ENCODE data around the gene CTNNA3.

GRCh38 chr10:66760941-66761340, 935.1 kb downstream of the CTNNA3 start:
- TF ChIP-seq ZNF211 (tag by site-specific recombination; IDR thresholded peaks at IDR 0.05; ENCODE audit: low read depth) = no peak
- TF ChIP-seq CTCF (tag by site-specific recombination; IDR thresholded peaks at IDR 0.05) = no peak
- TF ChIP-seq, protein P1, sequence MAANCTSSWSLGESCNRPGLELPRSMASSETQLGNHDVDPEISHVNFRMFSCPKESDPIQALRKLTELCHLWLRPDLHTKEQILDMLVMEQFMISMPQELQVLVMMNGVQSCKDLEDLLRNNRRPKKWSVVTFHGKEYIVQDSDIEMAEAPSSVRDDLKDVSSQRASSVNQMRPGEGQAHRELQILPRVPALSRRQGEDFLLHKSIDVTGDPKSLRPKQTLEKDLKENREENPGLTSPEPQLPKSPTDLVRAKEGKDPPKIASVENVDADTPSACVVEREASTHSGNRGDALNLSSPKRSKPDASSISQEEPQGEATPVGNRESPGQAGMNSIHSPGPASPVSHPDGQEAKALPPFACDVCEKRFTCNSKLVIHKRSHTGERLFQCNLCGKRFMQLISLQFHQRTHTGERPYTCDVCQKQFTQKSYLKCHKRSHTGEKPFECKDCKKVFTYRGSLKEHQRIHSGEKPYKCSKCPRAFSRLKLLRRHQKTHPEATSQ (tag by site-specific recombination; IDR thresholded peaks at IDR 0.05) = no peak
- no peak for TF ChIP-seq ZNF701 (tag by site-specific recombination; IDR thresholded peaks at IDR 0.05)
